IMR-90 (cell line): ENCODE measurements around the gene C4B. TPM values are rescaled to one million over a fixed set of nuclear protein-coding genes. Genes with fewer than 3 reads are reported as not detected.

ENCODE experiments used
- ATAC-seq: fragments of 200-7000 bp; cut with Tn5 transposase; 2 replicates; pipeline ENCODE4 v1.9.1; 2020; ENCODE audit warnings: low read depth, mild to moderate bottlenecking, moderate library complexity
- BruUV-seq: library from RNA; stranded (reverse); fragments of 400-500 nt; replicated peaks from 2 replicates; lab custom pipeline; 2021; lab: Mats Ljungman, UMichigan
- CTCF ChIA-PET: fragments of 300-600 bp; formaldehyde crosslinking; extraction: SDS; loops from one replicate; lab custom pipeline; 2021; ENCODE audit warnings: antibody characterized with exemption; lab: Yijun Ruan, JAX
- POLR2A ChIA-PET: fragments of 300-600 bp; sonication (Branson Sonifier 250); formaldehyde crosslinking; loops from one replicate; lab custom pipeline; 2022; ENCODE audit warnings: antibody characterized with exemption; ENCODE audit not compliant: unreplicated experiment; lab: Charles Lee
- DNase-seq: peaks from one replicate; pipeline ENCODE4 v3.0.0; 2013
- H2AFZ ChIP-seq: replicated peaks from 2 replicates; pipeline ENCODE3; 2013; ENCODE audit warnings: low read length, mild to moderate bottlenecking; ENCODE audit not compliant: poor library complexity
- H2AK5ac ChIP-seq: 2 replicates; pipeline ENCODE4 v1.6.1; 2013; ENCODE audit warnings: low read depth, low read length, inconsistent platforms
- H2AK9ac ChIP-seq: replicated peaks from 2 replicates; pipeline ENCODE3; 2013; ENCODE audit warnings: mild to moderate bottlenecking, low read depth, low read length, moderate library complexity; ENCODE audit not compliant: poor library complexity
- H2BK120ac ChIP-seq: 2 replicates; pipeline ENCODE4 v1.6.1; 2013; ENCODE audit warnings: low read depth, low read length, inconsistent platforms
- H2BK15ac ChIP-seq: 3 replicates; pipeline ENCODE4 v1.6.1; 2013; ENCODE audit warnings: low read depth, low read length, inconsistent platforms
- H2BK20ac ChIP-seq: 2 replicates; pipeline ENCODE4 v1.6.1; 2013; ENCODE audit warnings: low read depth, mild to moderate bottlenecking, inconsistent platforms, low read length, moderate library complexity
- H2BK5ac ChIP-seq: 2 replicates; pipeline ENCODE4 v1.6.1; 2013; ENCODE audit warnings: mild to moderate bottlenecking, low read depth, low read length, inconsistent platforms; ENCODE audit not compliant: poor library complexity, severe bottlenecking
- H3K14ac ChIP-seq: replicated peaks from 2 replicates; pipeline ENCODE4 v1.6.1; 2013; ENCODE audit warnings: low read depth, low read length, inconsistent platforms
- H3K18ac ChIP-seq: 2 replicates; pipeline ENCODE4 v1.6.1; 2013; ENCODE audit warnings: low read depth, low read length, control low read depth
- H3K23ac ChIP-seq: 2 replicates; pipeline ENCODE4 v1.6.1; 2013; ENCODE audit warnings: low read depth, low read length, inconsistent platforms
- H3K27ac ChIP-seq: 2 replicates; pipeline ENCODE4 v1.5.1; 2013; ENCODE audit warnings: mild to moderate bottlenecking, control low read depth, low read length; ENCODE audit not compliant: insufficient read depth
- H3K27me3 ChIP-seq: 2 replicates; pipeline ENCODE4 v1.6.1; 2013; ENCODE audit warnings: low read length; ENCODE audit not compliant: control insufficient read depth, insufficient read depth
- H3K36me3 ChIP-seq: 2 replicates; pipeline ENCODE4 v1.6.1; 2013; ENCODE audit warnings: low read length, mixed read lengths; ENCODE audit not compliant: control insufficient read depth, insufficient read depth
- H3K4ac ChIP-seq: 2 replicates; pipeline ENCODE4 v1.6.1; 2013; ENCODE audit warnings: low read depth, low read length, inconsistent platforms
- H3K4me1 ChIP-seq: 2 replicates; pipeline ENCODE4 v1.6.1; 2013; ENCODE audit warnings: low read length, mixed read lengths; ENCODE audit not compliant: control insufficient read depth, insufficient read depth
- H3K4me2 ChIP-seq: 2 replicates; pipeline ENCODE4 v1.6.1; 2013; ENCODE audit warnings: low read depth, mild to moderate bottlenecking, control low read depth, low read length, moderate library complexity
- H3K4me3 ChIP-seq: 2 replicates; pipeline ENCODE4 v1.5.1; 2013; ENCODE audit warnings: low read depth, mild to moderate bottlenecking, control low read depth, low read length, moderate library complexity; ENCODE audit not compliant: insufficient read depth
- H3K56ac ChIP-seq: 2 replicates; pipeline ENCODE4 v1.6.1; 2013; ENCODE audit warnings: low read length, inconsistent platforms; ENCODE audit not compliant: insufficient read depth; ENCODE audit errors: extremely low read depth
- H3K79me1 ChIP-seq, 2 experiments: 2 replicates each; pipeline ENCODE4 v1.6.1; 2013; ENCODE audit warnings: low read length in 2 of 2, inconsistent platforms in 1 of 2, low read depth in 1 of 2
- H3K9ac ChIP-seq: 2 replicates; pipeline ENCODE4 v1.6.1; 2013; ENCODE audit warnings: low read depth, low read length, control low read depth
- H3K9me1 ChIP-seq: 2 replicates; pipeline ENCODE4 v1.6.1; 2013; ENCODE audit warnings: low read length, inconsistent platforms; ENCODE audit not compliant: insufficient read depth
- H3K9me3 ChIP-seq: 2 replicates; pipeline ENCODE4 v1.6.1; 2013; ENCODE audit warnings: low read length; ENCODE audit not compliant: control insufficient read depth, insufficient read depth
- H4K20me1 ChIP-seq: 2 replicates; pipeline ENCODE4 v1.6.1; 2013; ENCODE audit warnings: low read length, inconsistent platforms; ENCODE audit not compliant: insufficient read depth
- H4K5ac ChIP-seq: 2 replicates; pipeline ENCODE4 v1.6.1; 2013; ENCODE audit warnings: mild to moderate bottlenecking, low read depth, low read length, control low read depth
- H4K8ac ChIP-seq, 2 experiments: 2 replicates each; pipeline ENCODE4 v1.6.1; 2013; ENCODE audit warnings: low read depth in 2 of 2, low read length in 2 of 2, control low read depth in 1 of 2, inconsistent platforms in 1 of 2
- H4K91ac ChIP-seq: 2 replicates; pipeline ENCODE4 v1.6.1; 2013; ENCODE audit warnings: low read depth, low read length, inconsistent platforms; ENCODE audit not compliant: insufficient read depth
- POLR2A ChIP-seq: IDR thresholded peaks from 2 replicates; pipeline ENCODE4 v1.6.1; 2012; ENCODE audit warnings: mild to moderate bottlenecking, low read depth, low read length
- RCOR1 ChIP-seq: IDR thresholded peaks from 2 replicates; pipeline ENCODE4 v1.6.1; 2012; ENCODE audit warnings: mild to moderate bottlenecking, low read length, improper control_type of control experiment; ENCODE audit not compliant: insufficient replicate concordance
- WGBS, 2 experiments: methylation state at CpG; one replicate each; pipeline versions ENCODE4 v1.1.5 to v1.1.7; 2013; ENCODE audit warnings: missing lambda C conversion rate in 2 of 2; ENCODE audit not compliant: insufficient read length in 1 of 2; ENCODE audit errors: extremely low coverage in 2 of 2; 5-methylcytosine and 5-hydroxymethylcytosine counted together
- dilution Hi-C: fragments of 300-500 bp; cut with HindIII; formaldehyde crosslinking; loops from one replicate; pipeline ENCODE4 v1.14.3; 2018; ENCODE audit warnings: low sequenced_read_pairs; ENCODE audit not compliant: unreplicated experiment
- in situ Hi-C: fragments of 300-500 bp; cut with MboI; formaldehyde crosslinking; loops from 3 replicates; pipeline ENCODE4 v1.14.3; 2019; ENCODE audit warnings: low sequenced_read_pairs, inconsistent platforms, mixed read lengths
- intact Hi-C: fragments of 100-400 bp; cut with micrococcal nuclease; formaldehyde crosslinking; loops from 2 replicates; pipeline ENCODE4 v1.10.0; 2022
- polyA plus RNA-seq, 3 experiments: library from polyadenylated mRNA; depleted of rRNA; stranded (reverse); fragments of >200 nt; gene quantifications; 2 replicates each; pipeline ENCODE4 v1.2.3, GENCODE V29; 2012; ENCODE audit warnings: low replicate concordance in 1 of 3
- total RNA-seq: library from RNA; depleted of rRNA; stranded (reverse); fragments of >200 nt; gene quantifications from 2 replicates; pipeline ENCODE4 v1.2.3, GENCODE V29; 2012

Gene C4B
- total and polyA plus RNA-seq, 2 of the 4 experiments (the other 2 are of a cell fraction) = 0.54 to 4.2 TPM

- POLR2A ChIA-PET = no interaction called here
- Histone ChIP-seq H3K4me2 (no peak overlapping the region), H3K9me3 (no peaks in the 10 kb centered on the region), H2BK120ac (no peak overlapping the region), H3K4me1 (peaks cover 11% of the 10 kb centered on the region), H3K9ac (no peak overlapping the region), H3K4ac (no peak overlapping the region), H3K79me1 (peaks cover 12 to 39% of the 10 kb centered on the region in 2 experiments), H3K14ac (no peak overlapping the region), H3K23ac (no peak overlapping the region), H3K4me3 (no peak overlapping the region), H3K9me1 (peaks cover 6% of the 10 kb centered on the region; the same call in 1 of the 2 replicates), H2BK20ac (no peak overlapping the region), H2AK5ac (no peak overlapping the region), H4K91ac (no peak overlapping the region), H2AK9ac (no peak overlapping the region), H4K5ac (no peak overlapping the region), H4K8ac (no peak overlapping the region), H3K36me3 (peaks cover 59% of the 10 kb centered on the region), H2BK15ac (no peak overlapping the region), H2BK5ac (no peak overlapping the region), H3K27me3 (no peaks in the 10 kb centered on the region), H3K27ac (no peak overlapping the region), H4K20me1 (no peaks in the 10 kb centered on the region), H2AFZ (no peak overlapping the region), H3K18ac (no peak overlapping the region), H3K56ac (no peak overlapping the region)
- no peak for TF ChIP-seq RCOR1
- TF ChIP-seq POLR2A = no peak
- intact Hi-C loops (no loop called here), dilution Hi-C loops (no loop called here), in situ Hi-C loops (no loop called here)
- ATAC-seq (no peak), DNase-seq (no peak)
- CTCF ChIA-PET = no interaction called here
- BruUV-seq = no TSS peak
- WGBS, 2 experiments = 77% methylated on average over 4 of the region's 11 CpGs; no CpG with 5 or more reads in 1 of the 2 experiments
Observed at GRCh38 chr6:31968326-31968725, 46.3 kb upstream of the C4B start.
